ENCODE data around the gene DPP10. TPM values are rescaled to one million over a fixed set of nuclear protein-coding genes. Genes with fewer than 3 reads are reported as not detected.

Gene DPP10
- total RNA-seq, 4 donors from 2014 or later, result 0.13 to 2.8 (median 0.48) TPM; not detected in 1

GRCh38 chr2:114925296-114926255 is 483.1 kb downstream of the DPP10 start:
- no peak for TF ChIP-seq CTCF (IDR thresholded peaks at IDR 0.05)
- DNase-seq (ENCODE audit: low spot score), result no peak
- peak; percentile 77 for ATAC-seq (ENCODE audit: low FRiP score)

- DNase-seq (ENCODE audit: low spot score), result no peak
- TF ChIP-seq CTCF (IDR thresholded peaks at IDR 0.05), result no peak
- ATAC-seq (ENCODE audit: low FRiP score), result no peak
Measured at GRCh38 chr2:114926303-114926702, 483.9 kb downstream of the DPP10 start.

- ATAC-seq (ENCODE audit: low FRiP score), result no peak
- TF ChIP-seq CTCF (IDR thresholded peaks at IDR 0.05), result no peak
- DNase-seq (ENCODE audit: low spot score), result no peak
Measured at GRCh38 chr2:114929225-114929624, 486.8 kb downstream of the DPP10 start.

- no peak for DNase-seq (ENCODE audit: low spot score)
- no peak for ATAC-seq (ENCODE audit: low FRiP score)
- no peak for TF ChIP-seq CTCF (IDR thresholded peaks at IDR 0.05)
Measured at GRCh38 chr2:114933671-114934241, 491.3 kb downstream of the DPP10 start.

- ATAC-seq (ENCODE audit: low FRiP score), result no peak
- no peak for DNase-seq (ENCODE audit: low spot score)
Measured at GRCh38 chr2:114935031-114935430, 492.6 kb downstream of the DPP10 start.

GRCh38 chr2:114937366-114937930 is 495.0 kb downstream of the DPP10 start:
- TF ChIP-seq CTCF (IDR thresholded peaks at IDR 0.05), result no peak
- ATAC-seq (ENCODE audit: low FRiP score) (no peak), DNase-seq (ENCODE audit: low spot score) (no peak)

More at GRCh38 chr2:114935031-114935430, 492.6 kb downstream of the DPP10 start:
- no peak for TF ChIP-seq CTCF (IDR thresholded peaks at IDR 0.05)

All from omental fat pad (tissue), 4 donors.